GM12801 (cell line): ENCODE data around the gene ARID4B.

Experiments
- CTCF ChIP-seq: IDR thresholded peaks from one replicate; pipeline ENCODE4 v1.5.1; 2011; ENCODE audit warnings: control low read depth; ENCODE audit not compliant: insufficient read length; ENCODE audit errors: extremely low read depth

The ARID4B gene

GRCh38 chr1:235206533-235207208 is 121.3 kb downstream of the ARID4B start:
- no peak for TF ChIP-seq CTCF

GRCh38 chr1:235205687-235206086 is 122.3 kb downstream of the ARID4B start:
- TF ChIP-seq CTCF: no peak

- TF ChIP-seq CTCF: no peak
These were observed 124.6 kb downstream of the ARID4B start for GRCh38 chr1:235203428-235203827.

- no peak for TF ChIP-seq CTCF
These were observed 128.5 kb downstream of the ARID4B start for GRCh38 chr1:235199441-235199840.

- TF ChIP-seq CTCF: no peak
These were observed 137.5 kb downstream of the ARID4B start for GRCh38 chr1:235190431-235190830.

- TF ChIP-seq CTCF: no peak
These were observed 140.7 kb downstream of the ARID4B start for GRCh38 chr1:235187316-235187715.

- TF ChIP-seq CTCF: no peak
These were observed 146.3 kb downstream of the ARID4B start for GRCh38 chr1:235181561-235182245.
